D721Med (cell line): ENCODE results near the gene TET3.

Source experiments
- DNase-seq: peaks from one replicate; pipeline ENCODE4 v3.0.0; 2011; ENCODE audit warnings: low spot score; ENCODE audit not compliant: insufficient read length
- FAIRE-seq: peaks from 2 replicates; lab custom pipeline; 2011; peaks lifted over from hg19 to GRCh38; lab: Jason Lieb, UNC
- TF ChIP-seq, protein P1 (sequence below): IDR thresholded peaks from 2 replicates; pipeline ENCODE4 v1.5.1; 2012; ENCODE audit warnings: mild to moderate bottlenecking, control low read depth; ENCODE audit not compliant: insufficient read depth; ENCODE audit errors: missing control alignments

TET3 gene

DNA sequence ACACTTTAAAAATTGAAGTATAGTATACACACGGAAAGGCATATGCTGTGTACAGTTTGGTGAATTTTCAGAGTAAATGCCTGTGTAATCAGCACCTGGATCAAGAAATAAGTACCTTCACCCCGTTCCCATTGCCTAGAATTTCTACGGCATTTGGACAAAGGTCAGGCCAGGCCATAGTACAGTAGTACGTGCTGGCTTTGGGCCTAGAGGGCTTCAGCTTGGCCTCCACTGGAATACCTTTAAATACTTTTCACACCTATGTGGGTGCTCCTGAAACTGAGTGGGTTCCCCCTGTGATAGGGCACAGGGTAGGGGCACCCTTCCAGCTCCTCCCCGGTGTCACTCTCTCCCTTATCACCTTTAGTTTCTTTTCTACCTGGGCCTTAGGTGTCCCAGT lies 26.5 kb downstream of the TET3 start:
- TF ChIP-seq, protein P1, sequence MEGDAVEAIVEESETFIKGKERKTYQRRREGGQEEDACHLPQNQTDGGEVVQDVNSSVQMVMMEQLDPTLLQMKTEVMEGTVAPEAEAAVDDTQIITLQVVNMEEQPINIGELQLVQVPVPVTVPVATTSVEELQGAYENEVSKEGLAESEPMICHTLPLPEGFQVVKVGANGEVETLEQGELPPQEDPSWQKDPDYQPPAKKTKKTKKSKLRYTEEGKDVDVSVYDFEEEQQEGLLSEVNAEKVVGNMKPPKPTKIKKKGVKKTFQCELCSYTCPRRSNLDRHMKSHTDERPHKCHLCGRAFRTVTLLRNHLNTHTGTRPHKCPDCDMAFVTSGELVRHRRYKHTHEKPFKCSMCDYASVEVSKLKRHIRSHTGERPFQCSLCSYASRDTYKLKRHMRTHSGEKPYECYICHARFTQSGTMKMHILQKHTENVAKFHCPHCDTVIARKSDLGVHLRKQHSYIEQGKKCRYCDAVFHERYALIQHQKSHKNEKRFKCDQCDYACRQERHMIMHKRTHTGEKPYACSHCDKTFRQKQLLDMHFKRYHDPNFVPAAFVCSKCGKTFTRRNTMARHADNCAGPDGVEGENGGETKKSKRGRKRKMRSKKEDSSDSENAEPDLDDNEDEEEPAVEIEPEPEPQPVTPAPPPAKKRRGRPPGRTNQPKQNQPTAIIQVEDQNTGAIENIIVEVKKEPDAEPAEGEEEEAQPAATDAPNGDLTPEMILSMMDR: no peak
- no peak for DNase-seq
- no peak for FAIRE-seq

DNA sequence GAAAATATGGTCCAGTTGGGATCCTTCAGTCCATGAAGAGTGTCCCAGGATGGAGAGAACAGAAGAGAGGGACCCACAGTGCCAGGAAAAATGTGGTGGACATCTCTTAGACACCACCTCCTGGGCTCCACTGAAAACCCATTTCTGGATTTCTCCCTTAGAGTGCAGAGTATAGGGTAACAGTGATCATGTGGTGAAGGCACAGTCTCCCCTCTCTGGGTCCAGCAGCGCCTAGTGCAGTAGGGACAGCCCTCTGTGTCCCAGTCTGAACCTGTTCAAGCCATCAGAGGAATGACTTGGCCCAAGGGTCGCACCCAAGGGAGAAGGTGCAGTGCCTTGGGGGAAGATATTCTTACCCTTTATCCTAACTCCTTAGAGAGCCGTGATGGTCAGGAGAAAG lies 30.1 kb downstream of the TET3 start:
- FAIRE-seq (no peak), DNase-seq (no peak)
- TF ChIP-seq, protein P1: no peak

DNA sequence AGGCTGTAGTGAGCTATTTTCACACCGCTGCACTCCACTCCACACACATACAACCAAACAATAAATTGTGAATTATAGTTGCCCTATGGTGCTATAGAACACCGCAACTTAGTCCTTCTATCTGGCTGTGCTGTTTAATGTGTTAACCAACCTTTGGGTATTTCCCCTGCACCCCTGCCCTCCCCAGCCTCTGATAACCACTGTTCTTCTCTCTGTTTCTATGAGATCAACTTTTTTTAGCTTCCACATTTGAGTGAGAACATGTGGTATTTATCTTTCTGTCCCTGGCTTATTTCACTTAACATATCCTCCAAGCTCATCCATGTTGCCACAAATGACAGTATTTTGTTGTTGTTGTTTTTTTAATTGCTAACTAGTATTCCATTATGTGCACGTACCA lies 32.5 kb downstream of the TET3 start:
- DNase-seq (no peak), FAIRE-seq (no peak)
- TF ChIP-seq, protein P1: no peak

DNA sequence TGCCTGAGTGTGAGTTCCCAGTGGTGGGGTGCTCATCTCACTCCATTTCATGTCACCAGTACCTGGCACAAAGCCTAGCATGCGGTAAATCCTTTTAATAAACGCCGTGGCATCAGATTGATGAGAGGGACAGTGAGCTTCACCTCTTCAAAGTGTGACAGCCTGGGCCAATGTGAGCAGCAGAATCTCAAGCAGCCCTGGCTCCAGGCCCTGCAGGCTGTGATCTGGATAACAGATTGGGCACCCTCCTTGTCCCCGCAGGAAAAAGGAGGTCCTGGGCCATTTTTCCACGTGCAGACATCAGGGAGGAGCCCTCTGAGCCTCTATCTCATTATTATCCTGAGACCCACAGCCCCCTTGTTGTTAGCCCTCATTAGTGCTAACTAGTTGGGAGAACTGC lies 34.8 kb downstream of the TET3 start:
- DNase-seq (no peak), FAIRE-seq (no peak)
- TF ChIP-seq, protein P1: no peak

DNA sequence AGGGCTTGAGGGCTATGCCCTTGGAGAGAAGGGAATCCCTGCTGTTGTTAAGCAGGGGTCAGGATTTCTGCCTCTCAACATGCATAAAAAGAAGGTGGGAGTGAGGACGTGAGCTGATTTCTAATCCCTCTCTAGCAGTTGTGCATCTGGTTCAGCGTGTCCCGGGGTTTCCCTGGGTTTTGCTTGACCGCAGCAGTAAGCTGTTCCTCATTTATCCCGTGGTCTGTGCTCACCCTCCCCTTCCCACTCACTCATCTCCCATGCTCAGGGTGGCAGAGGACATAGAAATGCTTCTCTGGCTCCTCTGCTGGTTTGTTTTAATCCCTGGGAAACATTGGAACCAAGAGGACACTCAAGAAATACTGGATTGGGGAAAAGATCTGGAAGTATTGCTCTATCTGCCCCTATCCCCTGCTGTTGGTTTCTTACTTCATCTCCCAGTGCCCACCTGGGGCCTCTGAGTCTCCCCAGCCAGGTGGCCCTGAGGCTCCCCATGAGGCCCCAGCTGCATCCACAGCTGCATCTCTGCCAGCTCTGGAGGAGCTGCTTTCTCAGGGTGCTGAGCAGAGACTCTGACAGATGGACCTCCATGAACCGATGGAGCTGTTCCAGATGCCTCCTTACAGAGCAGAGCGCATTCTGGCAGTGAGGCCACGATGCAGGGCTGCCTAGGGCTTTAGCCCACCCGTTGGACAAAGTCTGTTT lies 36.1 kb downstream of the TET3 start:
- FAIRE-seq (no peak), DNase-seq (no peak)

DNA sequence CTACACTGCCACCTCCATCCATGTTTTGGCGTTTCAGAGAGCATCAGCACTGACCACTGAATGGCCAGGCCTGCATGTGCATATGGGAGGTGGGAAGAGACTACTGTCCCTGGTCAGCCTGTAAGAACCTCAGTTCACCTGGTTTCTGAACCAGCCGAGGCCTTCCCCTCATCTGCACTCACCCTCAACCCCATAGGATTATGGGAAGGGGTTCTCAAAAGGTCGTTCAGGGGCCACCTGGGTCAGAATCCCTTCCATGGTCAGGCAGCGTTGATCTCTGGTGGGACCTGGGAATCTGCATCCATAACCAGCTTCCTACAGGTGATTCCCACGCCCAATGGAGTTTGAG lies 36.7 kb downstream of the TET3 start:
- TF ChIP-seq, protein P1: no peak
- no peak for FAIRE-seq
- no peak for DNase-seq

More for the DNA sequence above, 36.1 kb downstream of the TET3 start:
- TF ChIP-seq, protein P1: no peak

DNA sequence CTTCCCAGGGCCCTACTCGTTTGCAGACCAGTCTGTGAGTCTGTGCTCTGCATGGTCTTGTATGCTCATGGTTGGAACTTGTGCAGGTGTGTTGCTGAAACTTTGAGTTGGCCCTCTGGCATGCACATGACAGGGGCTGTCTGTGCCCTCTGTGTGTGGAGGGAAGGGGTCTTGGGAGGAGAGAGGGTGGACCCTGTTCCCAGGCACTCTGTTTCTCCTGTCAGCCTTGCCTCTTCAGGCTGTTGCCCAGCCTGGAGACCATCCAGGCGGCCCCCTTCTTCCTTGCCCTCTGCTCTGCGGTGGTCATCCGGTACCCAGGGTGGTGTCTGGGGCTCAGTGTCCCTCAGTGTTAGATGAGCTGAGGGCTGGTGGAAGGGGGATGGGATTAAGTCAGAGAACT lies 39.5 kb downstream of the TET3 start:
- no peak for FAIRE-seq
- DNase-seq: no peak
- TF ChIP-seq, protein P1: no peak
